ENCODE results near the gene ITGA11.

- TF ChIP-seq POLR2A (IDR thresholded peaks at IDR 0.05) (no peak), CTCF (IDR thresholded peaks at IDR 0.05) (no peak)
These were observed 112.7 kb downstream of the ITGA11 start for GRCh38 chr15:68318931-68319909.

Measured in stomach (tissue), 4 donors.